ENCODE data around the gene NFE2L3.
A peak's percentile ranks its signal among the peaks of the same experiment; 100 is the strongest.

NFE2L3 gene

GRCh38 chr7:26199301-26200037, 47.5 kb downstream of the NFE2L3 start:
- DNase-seq (ENCODE audit: low read depth): peak; percentile 51

GRCh38 chr7:26200038-26200443, 48.0 kb downstream of the NFE2L3 start:
- peak; percentile 64 for DNase-seq (ENCODE audit: low read depth)

- DNase-seq (ENCODE audit: low read depth): peak; percentile 97
Observed at GRCh38 chr7:26200444-26201246, 48.6 kb downstream of the NFE2L3 start, which contains the start of gene HNRNPA2B1. HNRNPA2B1 (minus strand) TSS chr7:26200746; CDS start chr7:26200577, 169 bp downstream.

- peak; percentile 80 for DNase-seq (ENCODE audit: low read depth)
Observed at GRCh38 chr7:26201247-26202018, 49.4 kb downstream of the NFE2L3 start, which contains the start of gene CBX3. CBX3 (plus strand) TSS chr7:26201745; CDS start chr7:26202999, 1,254 bp downstream.

GRCh38 chr7:26202019-26202990, 50.3 kb downstream of the NFE2L3 start:
- DNase-seq (ENCODE audit: low read depth): peak; percentile 23

GRCh38 chr7:26203016-26203415, 51.0 kb downstream of the NFE2L3 start:
- DNase-seq (ENCODE audit: low read depth): no peak

- no peak for DNase-seq (ENCODE audit: low read depth)
Observed at GRCh38 chr7:26208040-26208439, 56.0 kb downstream of the NFE2L3 start.

GRCh38 chr7:26212921-26213718, 61.1 kb downstream of the NFE2L3 start:
- DNase-seq (ENCODE audit: low read depth): no peak

- DNase-seq (ENCODE audit: low read depth): no peak
Observed at GRCh38 chr7:26213807-26214515, 62.0 kb downstream of the NFE2L3 start.

GRCh38 chr7:26216049-26216448, 64.1 kb downstream of the NFE2L3 start:
- no peak for DNase-seq (ENCODE audit: low read depth)

- no peak for DNase-seq (ENCODE audit: low read depth)
Observed at GRCh38 chr7:26224359-26224758, 72.4 kb downstream of the NFE2L3 start.

- DNase-seq (ENCODE audit: low read depth): no peak
Observed at GRCh38 chr7:26227987-26228386, 76.0 kb downstream of the NFE2L3 start.

- DNase-seq (ENCODE audit: low read depth): no peak
Observed at GRCh38 chr7:26233902-26234511, 82.0 kb downstream of the NFE2L3 start.

Measured in stimulated activated CD8-positive, alpha-beta memory T cell treated with anti-CD3 and anti-CD28 coated beads, Interleukin-15, amount 100 ng/mL, for 1 hour (primary cell).